Stimulated activated naive CD8-positive, alpha-beta T cell treated with anti-CD3 and anti-CD28 coated beads, Interleukin-15, Interleukin-2, amounts not matched to agents 100 ng/mL and 50 ng/mL, for 24 hours (primary cell): ENCODE measurements around the gene LPGAT1.
"Not testable (repeated sequence)": the region's sequence is repeated elsewhere in the genome, so short reads cannot be mapped to it uniquely, and the experiment has no call there.

Source experiments
- H3K27ac Mint-ChIP-seq: one replicate; pipeline ENCODE4 v1.8.0; 2021; ENCODE audit warnings: mild to moderate bottlenecking, mixed read lengths
- H3K27me3 Mint-ChIP-seq: one replicate; pipeline ENCODE4 v1.8.0; 2021; ENCODE audit warnings: mixed read lengths
- H3K36me3 Mint-ChIP-seq: one replicate; pipeline ENCODE4 v1.8.0; 2021; ENCODE audit warnings: low read depth, mixed read lengths
- H3K4me1 Mint-ChIP-seq: one replicate; pipeline ENCODE4 v1.8.0; 2021; ENCODE audit warnings: low read depth, mixed read lengths
- H3K4me3 Mint-ChIP-seq: one replicate; pipeline ENCODE4 v1.8.0; 2021; ENCODE audit warnings: mild to moderate bottlenecking, mixed read lengths
- H3K9me3 Mint-ChIP-seq: one replicate; pipeline ENCODE4 v1.8.0; 2021; ENCODE audit warnings: mixed read lengths

LPGAT1 gene

DNA sequence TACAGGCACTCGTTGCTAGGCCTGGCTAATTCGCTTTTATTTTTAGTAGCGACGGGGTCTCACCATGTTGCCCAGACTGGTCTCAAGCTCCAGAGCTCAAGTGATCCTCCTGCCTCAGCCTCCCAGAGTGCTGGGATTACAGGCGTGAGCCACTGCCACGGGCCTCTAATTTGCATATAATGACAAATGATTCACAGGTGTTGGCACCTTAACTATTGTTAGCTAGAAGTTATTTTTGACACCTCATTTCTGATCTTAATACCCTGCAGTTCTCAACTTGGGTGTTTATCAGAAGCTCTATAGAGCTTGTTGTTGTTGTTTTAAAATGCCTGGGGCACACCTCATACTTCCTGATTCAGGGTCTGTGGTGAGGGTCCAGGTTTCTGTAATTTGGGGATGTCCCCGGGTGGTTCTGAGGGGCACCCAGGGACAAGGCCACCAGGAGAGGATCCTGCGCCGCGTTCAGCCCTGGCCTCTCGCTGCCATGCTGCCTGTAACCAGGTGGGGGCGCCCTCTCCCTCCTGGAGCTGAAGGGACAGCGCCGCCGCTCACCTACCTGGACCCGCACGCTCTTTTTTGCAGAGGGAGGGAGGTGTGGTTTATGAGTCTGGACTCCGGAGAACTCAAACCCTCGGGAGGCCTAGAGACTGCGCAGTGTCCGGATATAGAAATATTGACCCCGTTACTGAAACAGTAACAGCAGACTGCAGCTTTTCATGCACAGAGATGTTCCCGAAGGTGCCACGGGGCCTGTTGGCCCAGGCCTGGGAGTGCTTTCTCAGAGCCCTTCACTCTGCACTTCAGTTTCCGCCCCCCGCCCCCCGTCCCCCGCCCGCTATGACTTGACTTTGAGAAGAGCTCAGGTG, 132.2 kb downstream of the LPGAT1 start:
- Mint-ChIP-seq H3K27me3 (no peaks in the 10 kb centered on the region), H3K4me1 (peaks cover 40% of the 10 kb centered on the region), H3K36me3 (no peaks in the 10 kb centered on the region), H3K27ac (no peak overlapping the region), H3K4me3 (no peak overlapping the region), H3K9me3 (no peaks in the 10 kb centered on the region)

GRCh38 chr1:211697356-211697755, 133.2 kb downstream of the LPGAT1 start:
- Mint-ChIP-seq H3K27ac (no peak overlapping the region), H3K36me3 (no peaks in the 10 kb centered on the region), H3K4me1 (peaks cover 40% of the 10 kb centered on the region), H3K4me3 (no peak overlapping the region), H3K27me3 (no peaks in the 10 kb centered on the region), H3K9me3 (no peaks in the 10 kb centered on the region)

DNA sequence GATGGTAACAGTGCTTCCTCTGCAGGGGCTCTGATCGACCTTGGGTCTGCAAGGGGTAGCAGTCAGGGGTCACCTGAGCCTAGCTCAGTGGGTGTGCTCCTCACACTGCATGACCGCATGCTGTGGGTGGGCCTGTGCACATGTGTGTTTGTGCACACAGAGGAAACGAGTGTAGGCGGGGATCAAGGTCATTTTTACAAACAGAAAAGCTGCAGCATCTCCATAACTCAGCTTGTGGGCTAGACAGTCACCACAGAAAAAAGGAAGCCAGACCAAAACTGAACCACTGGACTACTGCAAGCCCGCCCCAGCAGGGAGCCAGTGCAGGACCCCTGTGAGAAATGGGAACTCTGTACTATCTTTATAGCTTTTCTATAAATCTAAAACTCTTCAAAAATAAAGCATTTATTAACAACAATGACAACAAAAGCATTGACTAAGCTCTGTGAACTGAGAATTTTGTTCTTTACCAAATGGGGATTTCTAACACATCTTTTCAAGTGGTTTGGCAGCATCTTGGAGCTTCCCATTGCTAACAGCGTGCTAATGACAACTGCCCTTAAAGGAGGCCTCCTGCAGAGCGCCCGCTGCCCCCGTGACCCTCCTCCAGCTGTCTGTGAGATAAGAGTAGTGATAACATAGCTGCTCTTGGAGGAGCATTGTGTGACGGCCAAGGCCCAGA, 135.3 kb downstream of the LPGAT1 start:
- Mint-ChIP-seq H3K27me3 (no peaks in the 10 kb centered on the region), H3K27ac (no peak overlapping the region), H3K9me3 (no peaks in the 10 kb centered on the region), H3K4me1 (peaks cover 40% of the 10 kb centered on the region), H3K36me3 (no peaks in the 10 kb centered on the region), H3K4me3 (no peak overlapping the region)

DNA sequence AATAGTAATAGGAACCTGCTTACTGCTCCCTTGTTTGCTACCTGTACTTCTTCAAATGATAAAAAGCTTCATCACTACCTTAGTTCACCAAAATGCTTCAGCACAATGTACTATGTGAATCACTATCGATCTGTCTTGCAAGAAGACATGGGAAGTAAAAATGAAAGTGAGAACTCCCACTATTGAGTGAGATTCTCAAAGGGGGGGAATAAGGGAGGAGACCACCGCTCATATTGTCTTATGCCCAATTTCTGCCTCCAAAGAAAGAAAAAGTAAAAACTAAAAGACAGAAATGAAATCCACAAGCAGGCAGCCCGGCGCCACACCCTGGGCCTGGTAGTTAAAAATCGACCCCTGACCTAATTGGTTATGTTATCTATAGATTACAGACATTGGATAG, 136.7 kb downstream of the LPGAT1 start:
- H3K36me3 Mint-ChIP-seq, result not testable (repeated sequence)
- H3K4me1 Mint-ChIP-seq, result peaks cover 34% of the 10 kb centered on the region

More for the DNA sequence above, 136.7 kb downstream of the LPGAT1 start:
- not testable (repeated sequence) for H3K9me3 Mint-ChIP-seq, H3K27ac Mint-ChIP-seq, H3K4me3 Mint-ChIP-seq, H3K27me3 Mint-ChIP-seq
